Trophoblast cell (in vitro differentiated cells and primary cell): ENCODE results near the gene BRDT.

Experiments used
- DNase-seq, 2 donors: peaks; one replicate each; pipeline ENCODE4 v3.0.0-alpha.2; 2016
- H2AFZ ChIP-seq: 2 replicates; pipeline ENCODE4 v1.6.1; 2013; ENCODE audit warnings: low read length, moderate library complexity, mild to moderate bottlenecking; ENCODE audit not compliant: insufficient read depth, poor library complexity
- H2AK5ac ChIP-seq: 2 replicates; pipeline ENCODE4 v1.6.1; 2013; ENCODE audit warnings: mild to moderate bottlenecking, low read length
- H2BK120ac ChIP-seq: 2 replicates; pipeline ENCODE4 v1.6.1; 2013; ENCODE audit warnings: low read length, mild to moderate bottlenecking, moderate library complexity; ENCODE audit not compliant: insufficient read depth, poor library complexity
- H2BK12ac ChIP-seq: 2 replicates; pipeline ENCODE4 v1.6.1; 2013; ENCODE audit warnings: mild to moderate bottlenecking, low read length, moderate library complexity
- H2BK5ac ChIP-seq: 2 replicates; pipeline ENCODE4 v1.6.1; 2013; ENCODE audit warnings: low read length, low read depth, moderate library complexity, mild to moderate bottlenecking; ENCODE audit not compliant: poor library complexity
- H3K14ac ChIP-seq: 2 replicates; pipeline ENCODE4 v1.6.1; 2013; ENCODE audit warnings: mild to moderate bottlenecking, low read length
- H3K18ac ChIP-seq: 2 replicates; pipeline ENCODE4 v1.6.1; 2013; ENCODE audit warnings: mild to moderate bottlenecking, low read length
- H3K23ac ChIP-seq: 2 replicates; pipeline ENCODE4 v1.6.1; 2013; ENCODE audit warnings: low read length
- H3K27ac ChIP-seq: 2 replicates; pipeline ENCODE4 v1.5.1; 2013; ENCODE audit warnings: low read depth, mild to moderate bottlenecking, inconsistent platforms, low read length, moderate library complexity
- H3K27me3 ChIP-seq: 2 replicates; pipeline ENCODE4 v1.6.1; 2013; ENCODE audit warnings: inconsistent platforms, mild to moderate bottlenecking, low read length, moderate library complexity; ENCODE audit not compliant: insufficient read depth
- H3K36me3 ChIP-seq, 2 experiments: 1 replicate in 1 of 2; 2 replicates in 1 of 2; pipeline ENCODE4 v1.6.1; 2013; ENCODE audit warnings: low read length in 2 of 2, mild to moderate bottlenecking in 2 of 2, moderate library complexity in 1 of 2; ENCODE audit not compliant: insufficient read depth in 2 of 2, control insufficient read depth in 1 of 2
- H3K4ac ChIP-seq: 2 replicates; pipeline ENCODE4 v1.6.1; 2013; ENCODE audit warnings: low read depth, mild to moderate bottlenecking, low read length, moderate library complexity
- H3K4me1 ChIP-seq, 2 experiments: 1 replicate in 1 of 2; 2 replicates in 1 of 2; pipeline ENCODE4 v1.6.1; 2013; ENCODE audit warnings: low read length in 2 of 2, mild to moderate bottlenecking in 2 of 2, moderate library complexity in 1 of 2; ENCODE audit not compliant: insufficient read depth in 2 of 2, control insufficient read depth in 1 of 2
- H3K4me2 ChIP-seq: 2 replicates; pipeline ENCODE4 v1.6.1; 2013; ENCODE audit warnings: inconsistent platforms, mild to moderate bottlenecking, low read length, moderate library complexity
- H3K4me3 ChIP-seq: 2 replicates; pipeline ENCODE4 v1.5.1; 2013; ENCODE audit warnings: mild to moderate bottlenecking, low read depth, low read length, inconsistent platforms
- H3K79me1 ChIP-seq: one replicate; pipeline ENCODE4 v1.6.1; 2013; ENCODE audit warnings: low read length
- H3K79me2 ChIP-seq: 2 replicates; pipeline ENCODE4 v1.6.1; 2013; ENCODE audit warnings: low read length, mild to moderate bottlenecking; ENCODE audit not compliant: control insufficient read depth, insufficient read depth, poor library complexity
- H3K9ac ChIP-seq: 2 replicates; pipeline ENCODE4 v1.6.1; 2013; ENCODE audit warnings: mild to moderate bottlenecking, low read length
- H3K9me3 ChIP-seq: 2 replicates; pipeline ENCODE4 v1.6.1; 2013; ENCODE audit warnings: low read depth, mild to moderate bottlenecking, control low read depth, inconsistent platforms, low read length; ENCODE audit not compliant: insufficient read depth
- H4K12ac ChIP-seq: 2 replicates; pipeline ENCODE4 v1.6.1; 2013; ENCODE audit warnings: low read depth, mild to moderate bottlenecking, low read length, moderate library complexity
- H4K8ac ChIP-seq: 2 replicates; pipeline ENCODE4 v1.6.1; 2013; ENCODE audit warnings: low read depth, mild to moderate bottlenecking, low read length, moderate library complexity
- H4K91ac ChIP-seq: one replicate; pipeline ENCODE4 v1.6.1; 2013; ENCODE audit warnings: low read depth, mild to moderate bottlenecking, low read length, moderate library complexity
- WGBS: extraction: QIAGEN DNeasy Blood & Tissue Kit; methylation state at CpG from one replicate; pipeline ENCODE4 v1.1.7; 2013; ENCODE audit warnings: missing lambda C conversion rate; ENCODE audit not compliant: insufficient read length, insufficient coverage; ENCODE audit errors: extremely low coverage; 5-methylcytosine and 5-hydroxymethylcytosine counted together

BRDT gene

GRCh38 chr1:91924146-91924545, 25.1 kb upstream of the BRDT start:
- no peak overlapping the region for H4K91ac ChIP-seq
- no CpG with 5 or more reads among the region's 2 CpGs for WGBS
- no peaks in the 10 kb centered on the region for H3K4me1 ChIP-seq
- H3K9me3 ChIP-seq: no peaks in the 10 kb centered on the region
- DNase-seq: peak in 1 of 2 donors; percentile 23
- no peak overlapping the region for H4K8ac ChIP-seq
- H2BK120ac ChIP-seq: no peak overlapping the region
- no peak overlapping the region for H3K9ac ChIP-seq
- no peak overlapping the region for H2BK12ac ChIP-seq
- no peak overlapping the region for H2AFZ ChIP-seq
- H3K4ac ChIP-seq: no peak overlapping the region
- H3K27me3 ChIP-seq: no peaks in the 10 kb centered on the region
- H3K4me3 ChIP-seq: no peak overlapping the region
- no peak overlapping the region for H2AK5ac ChIP-seq
- H2BK5ac ChIP-seq: no peak overlapping the region
- H3K4me2 ChIP-seq: no peak overlapping the region
- H3K23ac ChIP-seq: no peak overlapping the region
- H3K27ac ChIP-seq: no peak overlapping the region
- no peak overlapping the region for H4K12ac ChIP-seq
- H3K36me3 ChIP-seq: no peaks in the 10 kb centered on the region
- no peak overlapping the region for H3K14ac ChIP-seq
- H3K18ac ChIP-seq: no peak overlapping the region
- H3K79me1 ChIP-seq: no peaks in the 10 kb centered on the region
- H3K79me2 ChIP-seq: no peaks in the 10 kb centered on the region

GRCh38 chr1:91925644-91926435, 23.4 kb upstream of the BRDT start:
- H3K4me2 ChIP-seq: no peak overlapping the region
- H3K9ac ChIP-seq: no peak overlapping the region
- H3K79me2 ChIP-seq: no peaks in the 10 kb centered on the region
- no peak overlapping the region for H3K4me3 ChIP-seq
- no CpG with 5 or more reads among the region's 4 CpGs for WGBS
- H2BK5ac ChIP-seq: no peak overlapping the region
- no peaks in the 10 kb centered on the region for H3K79me1 ChIP-seq
- no peak overlapping the region for H3K27ac ChIP-seq
- no peaks in the 10 kb centered on the region for H3K4me1 ChIP-seq
- H4K91ac ChIP-seq: no peak overlapping the region
- no peak overlapping the region for H3K23ac ChIP-seq
- H4K8ac ChIP-seq: no peak overlapping the region
- no peaks in the 10 kb centered on the region for H3K9me3 ChIP-seq
- no peak overlapping the region for H2BK12ac ChIP-seq
- H2BK120ac ChIP-seq: no peak overlapping the region
- no peak overlapping the region for H2AFZ ChIP-seq
- no peak overlapping the region for H4K12ac ChIP-seq
- DNase-seq: peak; percentile 49 to 82
- no peak overlapping the region for H3K14ac ChIP-seq
- no peaks in the 10 kb centered on the region for H3K36me3 ChIP-seq
- no peak overlapping the region for H3K4ac ChIP-seq
- H3K27me3 ChIP-seq: no peaks in the 10 kb centered on the region
- no peak overlapping the region for H2AK5ac ChIP-seq
- H3K18ac ChIP-seq: no peak overlapping the region

GRCh38 chr1:91928026-91928425, 21.2 kb upstream of the BRDT start:
- Histone ChIP-seq H3K79me1 (no peaks in the 10 kb centered on the region), H3K4me3 (no peak overlapping the region), H4K8ac (no peak overlapping the region), H2AK5ac (no peak overlapping the region), H2BK120ac (no peak overlapping the region), H3K9me3 (no peaks in the 10 kb centered on the region), H3K27me3 (no peaks in the 10 kb centered on the region), H3K9ac (no peak overlapping the region), H4K91ac (no peak overlapping the region), H3K18ac (no peak overlapping the region), H2AFZ (no peak overlapping the region), H3K79me2 (no peaks in the 10 kb centered on the region), H3K4ac (no peak overlapping the region), H3K27ac (no peak overlapping the region), H3K23ac (no peak overlapping the region), H3K4me2 (no peak overlapping the region), H3K4me1 (no peaks in the 10 kb centered on the region), H3K14ac (peak overlapping the region; percentile 4), H4K12ac (no peak overlapping the region), H2BK5ac (no peak overlapping the region), H3K36me3 (no peaks in the 10 kb centered on the region), H2BK12ac (no peak overlapping the region)
- no CpG with 5 or more reads among the region's 2 CpGs for WGBS
- DNase-seq: no peak

- no peaks in the 10 kb centered on the region for H3K4me1 ChIP-seq
- H3K79me1 ChIP-seq: no peaks in the 10 kb centered on the region
- H3K4me2 ChIP-seq: no peak overlapping the region
- WGBS: no CpG with 5 or more reads among the region's 2 CpGs
- H2BK12ac ChIP-seq: no peak overlapping the region
- H3K36me3 ChIP-seq: no peaks in the 10 kb centered on the region
- H2AFZ ChIP-seq: peak overlapping the region; percentile 10
- no peak overlapping the region for H3K9ac ChIP-seq
- no peaks in the 10 kb centered on the region for H3K79me2 ChIP-seq
- H3K4ac ChIP-seq: no peak overlapping the region
- no peak overlapping the region for H4K12ac ChIP-seq
- H3K23ac ChIP-seq: no peak overlapping the region
- H3K9me3 ChIP-seq: no peaks in the 10 kb centered on the region
- H3K4me3 ChIP-seq: no peak overlapping the region
- H2BK120ac ChIP-seq: no peak overlapping the region
- no peak overlapping the region for H2BK5ac ChIP-seq
- no peak for DNase-seq
- no peak overlapping the region for H4K8ac ChIP-seq
- H3K14ac ChIP-seq: no peak overlapping the region
- H3K18ac ChIP-seq: no peak overlapping the region
- no peak overlapping the region for H3K27ac ChIP-seq
- H4K91ac ChIP-seq: no peak overlapping the region
- H3K27me3 ChIP-seq: no peaks in the 10 kb centered on the region
- H2AK5ac ChIP-seq: no peak overlapping the region
These were observed 20.0 kb upstream of the BRDT start for GRCh38 chr1:91929250-91929649.
